CD4-positive, alpha-beta T cell treated with Interleukin-17A for 1 hour (primary cell): ENCODE measurements around the gene UGT1A7.

Source experiments
- DNase-seq: peaks from one replicate; pipeline ENCODE4 v3.0.0-alpha.2; 2020

UGT1A7 gene

DNA sequence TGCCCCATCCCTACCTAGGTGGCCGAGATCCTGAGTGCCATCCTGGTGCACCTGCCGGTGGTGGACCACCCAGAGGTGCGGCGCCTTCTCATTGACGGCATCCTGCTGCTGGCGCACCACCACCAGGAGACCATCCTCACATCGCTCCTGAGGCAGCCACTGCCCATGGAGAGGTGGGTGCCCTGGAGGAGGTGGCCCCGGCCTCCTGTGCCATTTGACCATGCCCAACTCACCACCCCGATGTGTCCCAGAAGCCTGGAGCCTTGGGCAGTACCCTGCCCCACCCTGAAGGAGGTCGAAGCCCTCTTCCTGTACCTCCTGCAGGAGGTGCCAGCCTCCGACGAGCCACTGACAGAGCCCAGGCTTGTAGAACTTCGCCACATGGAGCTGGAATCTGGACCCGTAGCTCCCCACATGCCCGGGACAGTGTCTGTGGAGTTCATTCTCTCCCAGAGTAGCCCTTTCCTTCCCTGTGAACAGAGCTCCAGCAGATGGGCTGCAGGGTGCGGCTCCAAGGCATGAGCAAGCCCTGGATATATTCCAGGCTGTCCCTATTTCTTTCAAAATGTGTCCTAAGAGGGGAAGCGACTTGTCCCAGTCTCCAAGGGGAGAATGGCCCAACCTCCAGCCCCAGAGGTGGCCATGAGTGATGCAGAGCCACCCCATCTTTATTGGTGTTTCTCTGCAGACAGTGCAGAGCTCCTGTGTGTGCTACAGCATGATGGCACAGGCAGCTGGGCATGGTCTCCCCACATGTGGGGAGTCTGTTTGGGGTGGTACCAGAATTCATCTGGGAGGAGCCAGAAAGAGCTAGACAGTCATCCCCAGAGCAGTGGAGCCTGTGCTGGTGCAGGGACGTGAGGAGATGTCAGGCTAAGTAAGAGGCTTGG lies 138.4 kb downstream of the UGT1A7 start:
- no peak for DNase-seq

DNA sequence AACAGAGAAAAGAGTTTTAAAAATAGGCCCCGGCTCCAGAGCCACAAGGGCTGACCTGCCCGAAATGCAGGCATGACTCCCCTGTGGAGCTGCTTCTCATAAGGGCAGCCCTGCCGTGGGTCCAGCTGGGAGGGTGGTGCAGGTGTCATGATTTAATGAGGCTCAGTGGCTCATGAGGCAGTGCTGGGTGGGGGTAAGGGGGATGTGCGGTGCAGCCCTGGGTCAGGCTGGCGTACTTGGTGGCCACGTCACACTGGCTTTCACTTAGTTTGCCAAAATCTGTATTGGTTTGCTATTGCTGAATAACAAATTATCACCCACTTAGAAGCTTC lies 139.0 kb downstream of the UGT1A7 start:
- DNase-seq, result no peak

DNA sequence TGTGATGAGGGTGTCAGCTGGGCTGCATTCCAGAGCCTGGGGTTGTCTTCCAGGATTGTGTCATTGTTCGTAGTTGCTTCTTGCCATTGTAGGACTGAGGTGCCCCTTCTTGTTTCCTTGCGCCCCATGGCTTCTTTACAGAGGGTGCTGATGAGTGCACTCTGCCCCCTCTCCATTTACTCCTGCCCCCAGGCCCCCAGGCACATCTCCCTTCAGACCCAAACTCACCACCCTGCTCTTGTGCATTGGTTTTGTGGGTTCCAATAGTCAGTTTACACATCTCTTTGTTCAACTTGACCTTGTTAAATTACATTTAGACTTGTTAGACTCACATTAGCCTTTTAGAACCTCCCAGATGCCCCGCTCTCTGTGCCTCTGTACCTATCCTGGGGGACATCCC lies 139.5 kb downstream of the UGT1A7 start:
- no peak for DNase-seq

DNA sequence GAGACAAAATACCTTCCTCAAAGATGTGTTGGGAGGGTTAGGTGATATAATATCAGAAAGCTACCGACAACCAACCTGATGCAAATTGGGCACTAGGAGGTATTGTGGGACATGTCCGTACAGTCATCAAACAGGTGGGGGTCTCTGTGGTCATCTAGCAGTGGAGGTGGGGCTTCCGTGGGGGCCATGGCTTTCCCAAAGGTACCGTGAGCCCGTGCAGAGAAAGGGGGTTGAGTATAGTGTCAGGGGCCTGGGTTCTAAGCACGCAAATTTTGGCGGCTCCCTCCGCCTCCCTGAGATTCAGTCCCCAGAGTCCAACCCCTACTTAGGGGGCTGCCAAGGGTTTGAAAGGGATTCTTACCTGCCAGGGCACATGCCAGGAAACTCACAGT lies 140.0 kb downstream of the UGT1A7 start:
- no peak for DNase-seq

DNA sequence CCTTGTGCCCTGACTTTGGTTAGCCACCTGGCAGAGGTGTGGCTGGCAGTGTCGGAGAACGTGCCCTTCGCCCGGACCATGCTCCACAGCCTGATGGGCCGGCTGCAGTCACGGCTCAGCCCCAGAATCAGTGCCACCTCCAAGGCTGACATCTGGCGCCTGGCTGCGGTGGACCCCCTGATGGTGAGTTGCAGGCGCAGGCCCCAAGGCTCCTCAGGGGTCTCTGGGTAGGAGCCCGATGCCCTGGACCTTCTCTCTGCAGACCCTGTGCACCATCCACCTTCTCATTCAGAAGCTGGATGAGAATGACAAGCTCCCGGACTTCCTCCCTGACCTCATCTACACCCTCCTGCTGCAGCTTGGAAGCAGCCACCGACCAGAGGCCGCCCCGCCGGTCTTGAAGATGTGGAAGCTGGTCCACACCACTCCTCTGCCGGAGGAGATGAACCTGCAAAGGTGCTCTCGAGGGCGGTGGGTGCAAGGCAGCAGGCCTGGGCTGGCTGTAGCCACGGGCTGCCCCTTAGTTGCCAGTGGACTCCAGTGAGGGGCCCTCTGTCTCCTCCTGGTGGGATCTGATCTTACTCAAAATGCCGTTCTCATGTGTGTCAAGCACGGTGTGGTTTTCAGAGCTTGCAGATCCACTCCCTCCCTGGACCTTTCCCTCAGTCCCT lies 140.5 kb downstream of the UGT1A7 start:
- no peak for DNase-seq
